CD14-positive monocyte (primary cell): ENCODE data around the gene SPINK13. TPM values are rescaled to one million over a fixed set of nuclear protein-coding genes. Genes with fewer than 3 reads are reported as not detected.

Source experiments
- DNase-seq, 3 donors: peaks; one replicate each; pipeline ENCODE4 v3.0.0-alpha.2; 2011 to 2022
- H2AFZ ChIP-seq: 2 replicates; pipeline ENCODE4 v1.6.0; 2012; ENCODE audit warnings: mild to moderate bottlenecking, low read depth, low read length, inconsistent platforms; ENCODE audit not compliant: insufficient read depth, poor library complexity, severe bottlenecking
- H3K27ac ChIP-seq, 2 donors: 1 replicate in 1 of 2; 2 replicates in 1 of 2; pipeline ENCODE4 v1.5.1; 2012 to 2013; ENCODE audit warnings: low read length in 2 of 2, control low read depth in 1 of 2, inconsistent platforms in 1 of 2, low read depth in 1 of 2, mild to moderate bottlenecking in 1 of 2
- H3K27me3 ChIP-seq, 2 donors: one replicate each; pipeline versions ENCODE4 v1.6.0 to v1.6.1; 2011 to 2013; ENCODE audit warnings: low read length in 2 of 2; ENCODE audit not compliant: control insufficient read depth in 2 of 2, insufficient read depth in 2 of 2
- H3K36me3 ChIP-seq, 2 donors: replicated peaks in 1 of 2; 1 replicate in 1 of 2; 2 replicates in 1 of 2; pipeline versions ENCODE4 v1.5.1 to v1.6.1; 2012 to 2013; ENCODE audit warnings: low read length in 2 of 2, control low read depth in 1 of 2, inconsistent platforms in 1 of 2, mild to moderate bottlenecking in 1 of 2; ENCODE audit not compliant: insufficient read depth in 2 of 2, control insufficient read depth in 1 of 2
- H3K4me1 ChIP-seq, 2 donors: 1 replicate in 1 of 2; 2 replicates in 1 of 2; pipeline versions ENCODE4 v1.5.1 to v1.6.1; 2012 to 2013; ENCODE audit warnings: low read length in 2 of 2, control low read depth in 1 of 2, inconsistent platforms in 1 of 2, mild to moderate bottlenecking in 1 of 2, moderate library complexity in 1 of 2; ENCODE audit not compliant: insufficient read depth in 2 of 2, control insufficient read depth in 1 of 2
- H3K4me2 ChIP-seq: replicated peaks from 2 replicates; pipeline ENCODE3; 2012; ENCODE audit warnings: low read length, moderate library complexity, mild to moderate bottlenecking; ENCODE audit not compliant: poor library complexity, severe bottlenecking; ENCODE audit errors: extremely low read depth
- H3K4me3 ChIP-seq, 3 experiments: fragments of 200-600 bp in 1 of 3; sonication (generic) in 1 of 3; replicated peaks in 1 of 3; 1 replicate in 2 of 3; 2 replicates in 1 of 3; pipeline ENCODE4 v1.5.1; 2011 to 2013; ENCODE audit warnings: low read length in 3 of 3, mild to moderate bottlenecking in 3 of 3, control low read depth in 2 of 3, low read depth in 2 of 3, inconsistent platforms in 1 of 3, moderate library complexity in 1 of 3
- H3K79me2 ChIP-seq: 2 replicates; pipeline ENCODE4 v1.6.0; 2012; ENCODE audit warnings: mild to moderate bottlenecking, control low read depth, inconsistent platforms, low read length, moderate library complexity; ENCODE audit not compliant: insufficient read depth
- H3K9ac ChIP-seq: 2 replicates; pipeline ENCODE4 v1.6.0; 2017; ENCODE audit warnings: low read length, mild to moderate bottlenecking; ENCODE audit not compliant: insufficient read depth, poor library complexity, severe bottlenecking
- H3K9me3 ChIP-seq, 2 donors: replicated peaks in 1 of 2; 1 replicate in 1 of 2; 2 replicates in 1 of 2; pipeline versions ENCODE4 v1.5.1 to v1.6.1; 2012 to 2013; ENCODE audit warnings: low read length in 2 of 2, control low read depth in 1 of 2; ENCODE audit not compliant: control insufficient read depth in 1 of 2, insufficient read depth in 1 of 2
- H4K20me1 ChIP-seq: 2 replicates; pipeline ENCODE4 v1.6.0; 2012; ENCODE audit warnings: mild to moderate bottlenecking, low read length, control low read depth, moderate library complexity; ENCODE audit not compliant: insufficient read depth
- H3K27ac Mint-ChIP-seq, 7 donors: one replicate each; pipeline ENCODE4 v1.8.0; 2020; ENCODE audit warnings: mild to moderate bottlenecking in 7 of 7, mixed read lengths in 7 of 7, moderate library complexity in 6 of 7, inconsistent platforms in 2 of 7
- H3K27me3 Mint-ChIP-seq, 3 donors: one replicate each; pipeline ENCODE4 v1.8.0; 2021 to 2022; ENCODE audit warnings: low read depth in 3 of 3, mild to moderate bottlenecking in 3 of 3, mixed read lengths in 3 of 3, moderate library complexity in 3 of 3, inconsistent platforms in 1 of 3
- H3K36me3 Mint-ChIP-seq, 2 donors: one replicate each; pipeline ENCODE4 v1.8.0; 2020; ENCODE audit warnings: mixed read lengths in 2 of 2, inconsistent platforms in 1 of 2, mild to moderate bottlenecking in 1 of 2
- H3K4me1 Mint-ChIP-seq: one replicate; pipeline ENCODE4 v1.8.0; 2020; ENCODE audit warnings: mild to moderate bottlenecking, mixed read lengths
- H3K4me3 Mint-ChIP-seq, 2 donors: one replicate each; pipeline ENCODE4 v1.8.0; 2020; ENCODE audit warnings: mild to moderate bottlenecking in 2 of 2, mixed read lengths in 2 of 2, moderate library complexity in 1 of 2
- H3K9me3 Mint-ChIP-seq, 7 donors: one replicate each; pipeline ENCODE4 v1.8.0; 2020 to 2022; ENCODE audit warnings: mixed read lengths in 7 of 7, mild to moderate bottlenecking in 6 of 7, moderate library complexity in 6 of 7, inconsistent platforms in 2 of 7
- WGBS: methylation state at CpG from one replicate; pipeline ENCODE4 v1.1.5; 2013; ENCODE audit warnings: missing lambda C conversion rate; ENCODE audit not compliant: insufficient coverage; 5-methylcytosine and 5-hydroxymethylcytosine counted together
- intact Hi-C, 2 donors: fragments of 100-400 bp; cut with micrococcal nuclease; formaldehyde crosslinking; loops; one replicate each; pipeline versions ENCODE4 v1.15.0 to v1.15.1; 2023
- polyA plus RNA-seq, 3 donors: library from polyadenylated mRNA; depleted of rRNA in 1 of 3; unstranded in 2 of 3; stranded (reverse) in 1 of 3; fragments of 300-500 nt in 2 of 3; fragments of >200 nt in 1 of 3; fragmentation: Illumina TruSeq in 2 of 3; gene quantifications; 1 replicate in 2 of 3; 2 replicates in 1 of 3; pipeline ENCODE4 v1.2.3, GENCODE V29; 2012 to 2021
- TF ChIP-seq, protein P1 (sequence below): fragments of 200-600 bp; IDR thresholded peaks from one replicate; pipeline ENCODE4 v1.8.0; 2022; ENCODE audit warnings: antibody characterized with exemption, mild to moderate bottlenecking

SPINK13 gene
- polyA plus RNA-seq, 3 donors, result not detected

DNA sequence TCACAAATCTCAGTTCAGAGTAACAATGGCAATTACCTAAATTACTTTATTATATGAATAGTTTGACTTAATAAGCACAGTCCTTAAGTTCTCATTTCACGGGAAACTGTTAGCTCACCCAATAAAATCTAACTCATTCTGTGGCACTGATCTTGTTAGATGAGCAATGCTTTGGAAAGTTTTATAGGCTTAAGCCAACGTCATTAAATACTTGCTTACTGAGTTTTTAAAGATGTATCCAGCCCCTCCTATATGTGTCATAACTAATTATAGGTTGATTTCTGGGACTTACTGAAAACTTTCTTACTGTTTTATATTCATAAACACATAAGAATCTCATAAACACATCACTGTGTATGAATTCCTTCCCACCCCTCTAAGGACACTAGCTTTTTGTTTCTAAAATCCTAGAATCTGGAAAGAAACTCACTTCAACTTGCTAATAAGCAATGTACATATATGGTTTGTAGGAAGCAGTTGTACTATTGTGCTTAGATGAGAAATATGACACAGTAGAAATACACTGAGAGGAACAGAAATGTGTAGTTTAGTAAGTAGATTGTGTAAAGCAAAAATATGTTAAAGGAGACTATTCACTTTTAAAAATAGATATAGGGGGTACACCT lies 44.4 kb upstream of the SPINK13 start:
- no peaks in the 10 kb centered on the region for H4K20me1 ChIP-seq
- TF ChIP-seq, protein P1, sequence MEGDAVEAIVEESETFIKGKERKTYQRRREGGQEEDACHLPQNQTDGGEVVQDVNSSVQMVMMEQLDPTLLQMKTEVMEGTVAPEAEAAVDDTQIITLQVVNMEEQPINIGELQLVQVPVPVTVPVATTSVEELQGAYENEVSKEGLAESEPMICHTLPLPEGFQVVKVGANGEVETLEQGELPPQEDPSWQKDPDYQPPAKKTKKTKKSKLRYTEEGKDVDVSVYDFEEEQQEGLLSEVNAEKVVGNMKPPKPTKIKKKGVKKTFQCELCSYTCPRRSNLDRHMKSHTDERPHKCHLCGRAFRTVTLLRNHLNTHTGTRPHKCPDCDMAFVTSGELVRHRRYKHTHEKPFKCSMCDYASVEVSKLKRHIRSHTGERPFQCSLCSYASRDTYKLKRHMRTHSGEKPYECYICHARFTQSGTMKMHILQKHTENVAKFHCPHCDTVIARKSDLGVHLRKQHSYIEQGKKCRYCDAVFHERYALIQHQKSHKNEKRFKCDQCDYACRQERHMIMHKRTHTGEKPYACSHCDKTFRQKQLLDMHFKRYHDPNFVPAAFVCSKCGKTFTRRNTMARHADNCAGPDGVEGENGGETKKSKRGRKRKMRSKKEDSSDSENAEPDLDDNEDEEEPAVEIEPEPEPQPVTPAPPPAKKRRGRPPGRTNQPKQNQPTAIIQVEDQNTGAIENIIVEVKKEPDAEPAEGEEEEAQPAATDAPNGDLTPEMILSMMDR, result no peak
- H2AFZ ChIP-seq, result no peak overlapping the region
- H3K4me1 Mint-ChIP-seq, result no peaks in the 10 kb centered on the region
- H3K4me3 ChIP-seq, result no peak overlapping the region
- no peaks in the 10 kb centered on the region for H3K9me3 ChIP-seq
- H3K27ac Mint-ChIP-seq, result no peak overlapping the region
- intact Hi-C loops, result no loop called here
- WGBS, result no CpG with 5 or more reads among the region's 2 CpGs
- no peak overlapping the region for H3K9ac ChIP-seq
- no peak for DNase-seq
- no peak overlapping the region for H3K27ac ChIP-seq
- H3K79me2 ChIP-seq, result no peaks in the 10 kb centered on the region
- peaks cover 4 to 10% (median 7%) of the 10 kb centered on the region in 3 donors for H3K27me3 Mint-ChIP-seq
- H3K9me3 Mint-ChIP-seq, result peaks cover 0 to 3% (median 0%) of the 10 kb centered on the region in 7 donors
- H3K36me3 Mint-ChIP-seq, result no peaks in the 10 kb centered on the region
- H3K36me3 ChIP-seq, result no peaks in the 10 kb centered on the region
- no peak overlapping the region for H3K4me2 ChIP-seq
- no peaks in the 10 kb centered on the region for H3K4me1 ChIP-seq
- H3K4me3 Mint-ChIP-seq, result no peak overlapping the region
- peaks cover 2 to 5% of the 10 kb centered on the region in 2 donors for H3K27me3 ChIP-seq

DNA sequence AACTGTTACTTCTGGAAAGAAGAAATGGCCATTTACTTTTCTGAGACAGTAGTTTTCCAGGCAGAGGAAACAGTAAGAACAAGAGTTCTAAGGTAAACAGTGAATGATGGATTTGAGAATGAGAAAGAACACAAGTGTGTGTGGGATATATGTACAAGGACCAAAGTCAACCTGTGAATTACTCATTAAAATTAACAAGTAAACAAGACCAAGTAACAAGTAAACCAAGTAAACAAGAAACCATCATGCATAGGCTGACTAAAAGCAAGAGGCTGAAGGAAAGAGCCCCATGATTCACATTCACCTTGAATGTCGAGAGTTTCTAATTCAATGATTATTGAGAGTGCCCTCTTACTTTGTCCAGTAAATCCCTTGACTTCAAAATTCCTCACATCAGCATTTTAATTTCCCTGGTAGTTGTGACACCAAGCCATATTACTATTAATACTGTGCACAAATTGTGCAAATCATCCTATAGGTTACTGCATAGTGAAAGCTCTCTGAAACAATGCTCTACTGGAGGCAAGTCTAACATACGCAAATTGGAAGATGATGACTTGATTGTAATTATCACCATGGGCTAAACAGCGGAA lies 40.1 kb upstream of the SPINK13 start:
- Histone ChIP-seq H3K27me3 (peaks cover 0 to 2% of the 10 kb centered on the region in 2 donors), H3K79me2 (no peaks in the 10 kb centered on the region), H3K4me3 (no peak overlapping the region), H3K9ac (no peak overlapping the region), H3K27ac (no peak overlapping the region), H3K4me1 (no peaks in the 10 kb centered on the region), H3K36me3 (no peaks in the 10 kb centered on the region), H2AFZ (no peak overlapping the region), H4K20me1 (no peaks in the 10 kb centered on the region), H3K4me2 (no peak overlapping the region), H3K9me3 (no peaks in the 10 kb centered on the region)
- DNase-seq, result no peak
- H3K36me3 Mint-ChIP-seq, result no peaks in the 10 kb centered on the region
- H3K27me3 Mint-ChIP-seq, result peaks cover 4 to 7% (median 5%) of the 10 kb centered on the region in 3 donors
- H3K9me3 Mint-ChIP-seq, result peaks cover 0 to 6% (median 2%) of the 10 kb centered on the region in 7 donors
- no peaks in the 10 kb centered on the region for H3K4me1 Mint-ChIP-seq
- intact Hi-C loops, result no loop called here
- H3K4me3 Mint-ChIP-seq, result no peak overlapping the region
- 100% methylated on average over 1 of the region's 3 CpGs for WGBS
- no peak overlapping the region for H3K27ac Mint-ChIP-seq
- TF ChIP-seq, protein P1, result no peak
